Endodermal cell (in vitro differentiated cells): ENCODE results near the gene CHST6. TPM values are rescaled to one million over a fixed set of nuclear protein-coding genes. Genes with fewer than 3 reads are reported as not detected.

Experiments used
- DNase-seq: peaks from one replicate; pipeline ENCODE4 v3.0.0-alpha.2; 2017
- H3K27ac ChIP-seq: 2 replicates; pipeline ENCODE4 v1.5.1; 2013; ENCODE audit warnings: mild to moderate bottlenecking, low read depth, low read length, moderate library complexity
- H3K27me3 ChIP-seq: 2 replicates; pipeline ENCODE4 v1.6.1; 2013; ENCODE audit warnings: mild to moderate bottlenecking, low read length, moderate library complexity; ENCODE audit not compliant: insufficient read depth, control insufficient read depth, poor library complexity, severe bottlenecking
- H3K36me3 ChIP-seq: 2 replicates; pipeline ENCODE4 v1.7.0; 2013; ENCODE audit warnings: mild to moderate bottlenecking, low read length, moderate library complexity; ENCODE audit not compliant: control insufficient read depth, insufficient read depth
- H3K4me1 ChIP-seq: one replicate; pipeline ENCODE4 v1.7.0; 2013; ENCODE audit warnings: low read length; ENCODE audit not compliant: control insufficient read depth, insufficient read depth
- H3K4me3 ChIP-seq: 2 replicates; pipeline ENCODE4 v1.5.1; 2013; ENCODE audit warnings: mild to moderate bottlenecking, low read length, moderate library complexity
- H3K9ac ChIP-seq: 2 replicates; pipeline ENCODE4 v1.6.1; 2013; ENCODE audit warnings: mild to moderate bottlenecking, low read length, moderate library complexity; ENCODE audit not compliant: poor library complexity, severe bottlenecking; ENCODE audit errors: extremely low read depth
- H3K9me3 ChIP-seq: 2 replicates; pipeline ENCODE4 v1.6.1; 2013; ENCODE audit warnings: mild to moderate bottlenecking, low read length, moderate library complexity; ENCODE audit not compliant: control insufficient read depth
- H3K27ac Mint-ChIP-seq: 2 replicates; pipeline ENCODE4 v1.8.0; 2020; ENCODE audit warnings: mixed read lengths
- H3K27me3 Mint-ChIP-seq: 2 replicates; pipeline ENCODE4 v1.8.0; 2021; ENCODE audit warnings: mild to moderate bottlenecking, mixed read lengths; ENCODE audit not compliant: insufficient read depth
- H3K36me3 Mint-ChIP-seq: 2 replicates; pipeline ENCODE4 v1.8.0; 2020; ENCODE audit warnings: low read depth, mixed read lengths
- H3K4me1 Mint-ChIP-seq: 2 replicates; pipeline ENCODE4 v1.8.0; 2020; ENCODE audit warnings: mixed read lengths
- H3K4me3 Mint-ChIP-seq: 2 replicates; pipeline ENCODE4 v1.8.0; 2020; ENCODE audit warnings: mild to moderate bottlenecking, moderate library complexity, mixed read lengths
- H3K9me3 Mint-ChIP-seq: 2 replicates; pipeline ENCODE4 v1.8.0; 2020; ENCODE audit warnings: mild to moderate bottlenecking, mixed read lengths
- CTCF ChIP-seq: fragments of 200-600 bp; sonication (generic); conservative IDR thresholded peaks from 2 replicates; pipeline ENCODE4 v1.5.0; 2021; ENCODE audit warnings: antibody characterized with exemption, mild to moderate bottlenecking
- WGBS, 2 experiments: methylation state at CpG; one replicate each; pipeline versions ENCODE4 v1.1.5 to v1.1.7; 2013; ENCODE audit warnings: missing lambda C conversion rate in 2 of 2, mixed read lengths in 1 of 2; ENCODE audit not compliant: insufficient coverage in 1 of 2, insufficient read length in 1 of 2; 5-methylcytosine and 5-hydroxymethylcytosine counted together
- total RNA-seq, 2 donors: library from RNA; stranded (reverse); fragmentation: NEBNext Ultra II Directional in 1 of 2; extraction: Animal tissue kit (Norgen Biotek cat#: 25700) in 1 of 2; gene quantifications; 2 replicates in 1 of 2; 3 replicates in 1 of 2; pipeline ENCODE4 v1.2.1, GENCODE V29; 2021

The CHST6 gene
- total RNA-seq, 2 donors from 2014 or later: 13.5 to 15.9 TPM

- H3K36me3 ChIP-seq: no peaks in the 10 kb centered on the region
- H3K27me3 ChIP-seq: peaks cover 13% of the 10 kb centered on the region
- 6 to 12% methylated on average over 13 to 26 of the region's 26 CpGs for WGBS, 2 experiments
- no peaks in the 10 kb centered on the region for H3K9me3 Mint-ChIP-seq
- H3K4me1 Mint-ChIP-seq: peaks cover 5% of the 10 kb centered on the region
- H3K27me3 Mint-ChIP-seq: peaks cover 18% of the 10 kb centered on the region
- H3K36me3 Mint-ChIP-seq: no peaks in the 10 kb centered on the region
- H3K4me1 ChIP-seq: no peaks in the 10 kb centered on the region
- no peak for DNase-seq
- peak overlapping the region; percentile 86 for H3K4me3 ChIP-seq
- H3K27ac ChIP-seq: no peak overlapping the region
- H3K4me3 Mint-ChIP-seq: peak overlapping the region; percentile 80
- TF ChIP-seq CTCF: no peak
- H3K9me3 ChIP-seq: no peaks in the 10 kb centered on the region
- H3K27ac Mint-ChIP-seq: peak overlapping the region; percentile 68
- peak overlapping the region; percentile 49 for H3K9ac ChIP-seq
These were observed 573 bp downstream of the CHST6 start for GRCh38 chr16:75494661-75495075.

- no peaks in the 10 kb centered on the region for H3K36me3 ChIP-seq
- no peak overlapping the region for H3K27ac ChIP-seq
- peaks cover 13% of the 10 kb centered on the region for H3K27me3 ChIP-seq
- H3K9me3 ChIP-seq: no peaks in the 10 kb centered on the region
- DNase-seq: no peak
- peak overlapping the region; percentile 49 for H3K9ac ChIP-seq
- H3K4me3 Mint-ChIP-seq: peak overlapping the region; percentile 80
- H3K27ac Mint-ChIP-seq: peak overlapping the region; percentile 68
- no peaks in the 10 kb centered on the region for H3K36me3 Mint-ChIP-seq
- TF ChIP-seq CTCF: no peak
- 88 to 91% methylated on average over 5 of the region's 5 CpGs for WGBS, 2 experiments
- H3K4me3 ChIP-seq: peak overlapping the region; percentile 86
- peaks cover 18% of the 10 kb centered on the region for H3K27me3 Mint-ChIP-seq
- no peaks in the 10 kb centered on the region for H3K9me3 Mint-ChIP-seq
- H3K4me1 ChIP-seq: no peaks in the 10 kb centered on the region
- H3K4me1 Mint-ChIP-seq: peaks cover 5% of the 10 kb centered on the region
These were observed 1.1 kb downstream of the CHST6 start for GRCh38 chr16:75494184-75494583.

GRCh38 chr16:75491876-75492275 is 3.4 kb downstream of the CHST6 start:
- Mint-ChIP-seq H3K4me3 (no peak overlapping the region), H3K27ac (no peak overlapping the region), H3K36me3 (peaks cover 2% of the 10 kb centered on the region), H3K9me3 (no peaks in the 10 kb centered on the region), H3K4me1 (peaks cover 5% of the 10 kb centered on the region), H3K27me3 (peaks cover 17% of the 10 kb centered on the region)
- H3K27me3 ChIP-seq: peaks cover 13% of the 10 kb centered on the region
- 83 to 95% methylated on average over 1 of the region's 1 CpG for WGBS, 2 experiments
- H3K4me3 ChIP-seq: no peak overlapping the region
- no peaks in the 10 kb centered on the region for H3K36me3 ChIP-seq
- H3K9me3 ChIP-seq: no peaks in the 10 kb centered on the region
- peak; percentile 61 for TF ChIP-seq CTCF
- H3K9ac ChIP-seq: no peak overlapping the region
- H3K4me1 ChIP-seq: no peaks in the 10 kb centered on the region
- peak; percentile 76 for DNase-seq
- no peak overlapping the region for H3K27ac ChIP-seq
